Lung (tissue), 12 donors: ENCODE measurements around the gene ELAC1. TPM values are rescaled to one million over a fixed set of nuclear protein-coding genes. Genes with fewer than 3 reads are reported as not detected.
"Not testable (repeated sequence)": the region's sequence is repeated elsewhere in the genome, so short reads cannot be mapped to it uniquely, and the experiment has no call there.

Source experiments
- ATAC-seq: fragments of 200-7000 bp; cut with Tn5 transposase; one replicate; pipeline ENCODE4 v1.9.1; 2020; ENCODE audit warnings: moderate number of reproducible peaks; ENCODE audit not compliant: insufficient read depth, low FRiP score
- DNase-seq, 3 donors: peaks; one replicate each; pipeline ENCODE4 v3.0.0-alpha.2; 2013 to 2017
- H3K27ac ChIP-seq, 2 donors: one replicate each; pipeline ENCODE4 v1.5.1; 2013; ENCODE audit warnings: mild to moderate bottlenecking in 2 of 2, moderate library complexity in 2 of 2, control low read depth in 1 of 2, inconsistent platforms in 1 of 2, low read depth in 1 of 2, low read length in 1 of 2
- H3K27me3 ChIP-seq, 3 donors: one replicate each; pipeline ENCODE4 v1.5.1; 2013; ENCODE audit warnings: low read length in 2 of 3; ENCODE audit not compliant: control insufficient read depth in 3 of 3, insufficient read depth in 3 of 3
- H3K36me3 ChIP-seq, 4 donors: one replicate each; pipeline ENCODE4 v1.5.1; 2013; ENCODE audit warnings: low read length in 4 of 4, mild to moderate bottlenecking in 1 of 4, moderate library complexity in 1 of 4; ENCODE audit not compliant: control insufficient read depth in 4 of 4, insufficient read depth in 4 of 4
- H3K4me1 ChIP-seq, 5 donors: one replicate each; pipeline ENCODE4 v1.5.1; 2013; ENCODE audit warnings: low read length in 5 of 5, mild to moderate bottlenecking in 2 of 5, moderate library complexity in 1 of 5; ENCODE audit not compliant: control insufficient read depth in 5 of 5, insufficient read depth in 5 of 5
- H3K4me3 ChIP-seq: one replicate; pipeline ENCODE4 v1.5.1; 2013; ENCODE audit warnings: mild to moderate bottlenecking, control low read depth, moderate library complexity
- H3K9ac ChIP-seq, 2 donors: one replicate each; pipeline ENCODE4 v1.5.1; 2013; ENCODE audit warnings: low read length in 2 of 2, control low read depth in 1 of 2; ENCODE audit not compliant: insufficient read depth in 1 of 2
- H3K9me3 ChIP-seq, 4 donors: one replicate each; pipeline ENCODE4 v1.5.1; 2013; ENCODE audit warnings: low read length in 3 of 4, mild to moderate bottlenecking in 1 of 4, moderate library complexity in 1 of 4; ENCODE audit not compliant: control insufficient read depth in 4 of 4, insufficient read depth in 3 of 4
- CTCF ChIP-seq: IDR thresholded peaks from 2 replicates; pipeline ENCODE4 v1.5.1; 2012; ENCODE audit warnings: mild to moderate bottlenecking; ENCODE audit errors: control extremely low read depth, extremely low read depth
- WGBS, 2 donors: extraction: QIAGEN DNeasy Blood & Tissue Kit; methylation state at CpG; one replicate each; pipeline ENCODE4 v1.1.7; 2013; 5-methylcytosine and 5-hydroxymethylcytosine counted together
- polyA plus RNA-seq, 2 donors: library from polyadenylated mRNA; stranded (reverse); fragments of 200-250 nt; gene quantifications; one replicate each; pipeline ENCODE4 v1.2.1, GENCODE V29; 2013
- total RNA-seq, 2 donors: library from RNA; depleted of rRNA in 1 of 2; stranded (reverse); fragments of >200 nt in 1 of 2; gene quantifications; one replicate each; pipeline ENCODE4 v1.2.1, GENCODE V29; 2014 to 2021
- donor health status: control.
- donor health status: control.
- donor health status: Bipolar disorder and iron deficiency.
- donor health status: healthy.
- donor health status: DM: yes; HTN: yes; CAD: no.

ELAC1 gene
- total and polyA plus RNA-seq, 4 donors: 5.0 to 10.2 (median 5.6) TPM

GRCh38 chr18:50961974-50962373, 5.9 kb upstream of the ELAC1 start:
- Histone ChIP-seq H3K4me3 (no peak overlapping the region), H3K9me3 (peaks cover 0 to 11% (median 4%) of the 10 kb centered on the region in 4 donors), H3K27ac (no peak overlapping the region), H3K27me3 (no peaks in the 10 kb centered on the region), H3K4me1 (no peaks in the 10 kb centered on the region), H3K36me3 (no peaks in the 10 kb centered on the region), H3K9ac (no peak overlapping the region)
- DNase-seq (no peak), ATAC-seq (no peak)
- TF ChIP-seq CTCF: no peak
- WGBS, 2 donors: 68 to 84% methylated on average over 1 of the region's 1 CpG

- Histone ChIP-seq H3K9me3 (peaks cover 0 to 2% (median 0%) of the 10 kb centered on the region in 4 donors), H3K9ac (no peak overlapping the region), H3K27me3 (no peaks in the 10 kb centered on the region), H3K36me3 (peaks cover 0 to 3% (median 1%) of the 10 kb centered on the region in 4 donors), H3K4me3 (no peak overlapping the region), H3K27ac (peak overlapping the region in 1 of 2 donors; percentile 47), H3K4me1 (peaks cover 3 to 12% (median 9%) of the 10 kb centered on the region in 5 donors)
- DNase-seq (no peak), ATAC-seq (no peak)
- no peak for TF ChIP-seq CTCF
- 80 to 87% methylated on average over 5 of the region's 5 CpGs for WGBS, 2 donors
Measured at GRCh38 chr18:50969448-50969847, 1.6 kb downstream of the ELAC1 start.

DNA sequence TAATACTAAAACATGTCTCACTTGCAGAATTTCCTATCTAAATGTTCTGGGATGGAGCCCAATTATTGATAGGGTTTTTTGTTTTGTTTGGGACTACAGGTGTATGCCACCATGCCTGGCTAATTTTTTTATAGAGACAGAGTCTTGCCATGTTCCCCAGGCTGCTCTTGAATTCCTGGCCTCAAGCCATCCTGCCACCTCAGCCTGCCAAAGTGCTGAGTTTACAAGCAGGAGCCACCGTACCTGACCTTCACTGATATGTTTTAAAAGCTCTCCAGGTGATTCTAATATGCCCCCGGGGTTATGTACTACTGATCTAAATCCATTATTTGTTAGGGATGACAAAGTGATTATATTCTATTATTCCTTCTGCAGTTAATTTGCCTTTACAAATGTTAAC, 2.2 kb downstream of the ELAC1 start:
- ATAC-seq (no peak), DNase-seq (peak in 2 of 3 donors; percentile 20 to 54)
- Histone ChIP-seq H3K27ac (no peak overlapping the region), H3K27me3 (no peaks in the 10 kb centered on the region), H3K4me1 (peaks cover 3 to 12% (median 9%) of the 10 kb centered on the region in 5 donors), H3K9ac (no peak overlapping the region), H3K4me3 (no peak overlapping the region), H3K36me3 (peaks cover 2 to 9% (median 6%) of the 10 kb centered on the region in 4 donors), H3K9me3 (peaks cover 0 to 2% (median 0%) of the 10 kb centered on the region in 4 donors)
- TF ChIP-seq CTCF: no peak
- 51 to 73% methylated on average over 2 of the region's 2 CpGs for WGBS, 2 donors

GRCh38 chr18:50972404-50972803, 4.6 kb downstream of the ELAC1 start:
- not testable (repeated sequence) for H3K4me3 ChIP-seq, ATAC-seq
- 78 to 80% methylated on average over 5 of the region's 5 CpGs for WGBS, 2 donors

More at GRCh38 chr18:50972404-50972803, 4.6 kb downstream of the ELAC1 start:
- H3K4me1 ChIP-seq: peaks cover 5 to 12% (median 9%) of the 10 kb centered on the region in 5 donors
- H3K9me3 ChIP-seq, H3K27me3 ChIP-seq, H3K9ac ChIP-seq, DNase-seq, H3K27ac ChIP-seq: not testable (repeated sequence)
- H3K36me3 ChIP-seq: peaks cover 7 to 29% (median 15%) of the 10 kb centered on the region in 4 donors
